ENCODE measurements around the gene SAMD4B. TPM values are rescaled to one million over a fixed set of nuclear protein-coding genes. Genes with fewer than 3 reads are reported as not detected.

The SAMD4B gene
- total RNA-seq, 1 experiment from 2014 or later = 163 TPM

GRCh38 chr19:39428283-39429112 is 86.3 kb downstream of the SAMD4B start:
- Histone ChIP-seq H4K20me1 (ENCODE audit: insufficient read depth) (peaks cover 7% of the 10 kb centered on the region), H3K79me2 (ENCODE audit: low read depth) (peaks cover 16% of the 10 kb centered on the region), H2AFZ (no peak overlapping the region), H3K36me3 (ENCODE audit: low read depth) (peaks cover 17% of the 10 kb centered on the region), H3K27ac (no peak overlapping the region), H3K9me2 (ENCODE audit: insufficient read depth) (no peaks in the 10 kb centered on the region), H3K9me3 (ENCODE audit: insufficient read depth, low read depth) (no peaks in the 10 kb centered on the region), H3K4me1 (replicated peaks; ENCODE audit: insufficient read depth) (peaks cover 31% of the 10 kb centered on the region), H3F3A (ENCODE audit: insufficient read depth, low read depth) (peaks cover 32% of the 10 kb centered on the region), H3K4me3 (no peak overlapping the region), H3K27me3 (ENCODE audit: insufficient read depth, low read depth) (no peaks in the 10 kb centered on the region), H3K4me2 (no peak overlapping the region)
- ChIA-PET CTCF (no interaction called here), POLR2A (ENCODE audit: unreplicated experiment) (interaction anchor here (0.6 to 0.7 kb wide), 2 partner anchors 401 to 1182 kb away, joined by 3 read pairs; no protein-coding TSS in a partner anchor)
- BruUV-seq (replicated peaks) = no TSS peak
- DNase-seq = peak in 1 of 2 experiments; percentile 28
- intact Hi-C loops (cut with micrococcal nuclease; ENCODE audit: unreplicated experiment) = no loop called here
- TF ChIP-seq, protein P1, sequence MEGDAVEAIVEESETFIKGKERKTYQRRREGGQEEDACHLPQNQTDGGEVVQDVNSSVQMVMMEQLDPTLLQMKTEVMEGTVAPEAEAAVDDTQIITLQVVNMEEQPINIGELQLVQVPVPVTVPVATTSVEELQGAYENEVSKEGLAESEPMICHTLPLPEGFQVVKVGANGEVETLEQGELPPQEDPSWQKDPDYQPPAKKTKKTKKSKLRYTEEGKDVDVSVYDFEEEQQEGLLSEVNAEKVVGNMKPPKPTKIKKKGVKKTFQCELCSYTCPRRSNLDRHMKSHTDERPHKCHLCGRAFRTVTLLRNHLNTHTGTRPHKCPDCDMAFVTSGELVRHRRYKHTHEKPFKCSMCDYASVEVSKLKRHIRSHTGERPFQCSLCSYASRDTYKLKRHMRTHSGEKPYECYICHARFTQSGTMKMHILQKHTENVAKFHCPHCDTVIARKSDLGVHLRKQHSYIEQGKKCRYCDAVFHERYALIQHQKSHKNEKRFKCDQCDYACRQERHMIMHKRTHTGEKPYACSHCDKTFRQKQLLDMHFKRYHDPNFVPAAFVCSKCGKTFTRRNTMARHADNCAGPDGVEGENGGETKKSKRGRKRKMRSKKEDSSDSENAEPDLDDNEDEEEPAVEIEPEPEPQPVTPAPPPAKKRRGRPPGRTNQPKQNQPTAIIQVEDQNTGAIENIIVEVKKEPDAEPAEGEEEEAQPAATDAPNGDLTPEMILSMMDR (conservative IDR thresholded peaks at IDR 0.05) = no peak
- no peak for TF ChIP-seq EZH2 (IDR thresholded peaks at IDR 0.05; ENCODE audit: low read depth)

- Histone ChIP-seq H4K20me1 (ENCODE audit: insufficient read depth) (peaks cover 21% of the 10 kb centered on the region), H3K9me2 (ENCODE audit: insufficient read depth) (no peaks in the 10 kb centered on the region), H3K9me3 (ENCODE audit: insufficient read depth, low read depth) (no peaks in the 10 kb centered on the region), H3K4me2 (peak overlapping the region; percentile 68), H3K79me2 (ENCODE audit: low read depth) (peaks cover 38% of the 10 kb centered on the region), H3F3A (ENCODE audit: insufficient read depth, low read depth) (peaks cover 52% of the 10 kb centered on the region), H3K36me3 (ENCODE audit: low read depth) (peaks cover 32% of the 10 kb centered on the region), H3K4me1 (replicated peaks; ENCODE audit: insufficient read depth) (peaks cover 45% of the 10 kb centered on the region), H3K27me3 (ENCODE audit: insufficient read depth, low read depth) (no peaks in the 10 kb centered on the region), H3K27ac (peak overlapping the region; percentile 97), H2AFZ (no peak overlapping the region), H3K4me3 (peak overlapping the region; percentile 23; the same call in 1 of the 2 replicates)
- TF ChIP-seq, protein P1 (conservative IDR thresholded peaks at IDR 0.05) = no peak
- TSS peak; percentile 76 for BruUV-seq (replicated peaks)
- ChIA-PET CTCF (interaction anchor here (0.7 kb wide), 1 partner anchor 81 kb away, joined by 3 read pairs; no protein-coding TSS in a partner anchor), POLR2A (ENCODE audit: unreplicated experiment) (interaction anchor here (0.6 kb wide), 1 partner anchor 540 kb away, joined by 16 read pairs; no protein-coding TSS in a partner anchor)
- DNase-seq = peak; percentile 80 to 100
- intact Hi-C loops (cut with micrococcal nuclease; ENCODE audit: unreplicated experiment) = loop anchor here (2.0 kb wide), 1 partner anchor 24 kb away; the partner anchor contains the start of gene ZFP36
These were observed 88.7 kb downstream of the SAMD4B start for GRCh38 chr19:39430675-39431593.

- Histone ChIP-seq H3K9me3 (ENCODE audit: insufficient read depth, low read depth) (no peaks in the 10 kb centered on the region), H3K4me2 (peak overlapping the region; percentile 96; the same call in 1 of the 2 replicates), H3K9me2 (ENCODE audit: insufficient read depth) (no peaks in the 10 kb centered on the region), H3K27me3 (ENCODE audit: insufficient read depth, low read depth) (no peaks in the 10 kb centered on the region), H3K27ac (peak overlapping the region; percentile 97), H4K20me1 (ENCODE audit: insufficient read depth) (peaks cover 21% of the 10 kb centered on the region), H3K4me3 (no peak overlapping the region), H3K4me1 (replicated peaks; ENCODE audit: insufficient read depth) (peaks cover 51% of the 10 kb centered on the region), H2AFZ (no peak overlapping the region), H3K36me3 (ENCODE audit: low read depth) (peaks cover 32% of the 10 kb centered on the region), H3F3A (ENCODE audit: insufficient read depth, low read depth) (peaks cover 61% of the 10 kb centered on the region), H3K79me2 (ENCODE audit: low read depth) (peaks cover 42% of the 10 kb centered on the region)
- intact Hi-C loops (cut with micrococcal nuclease; ENCODE audit: unreplicated experiment) = no loop called here
- BruUV-seq (replicated peaks) = no TSS peak
- POLR2A ChIA-PET (ENCODE audit: unreplicated experiment) = interaction anchor here (0.6 kb wide), 1 partner anchor 86 kb away, joined by 3 read pairs; no protein-coding TSS in a partner anchor
- TF ChIP-seq, protein P1 (conservative IDR thresholded peaks at IDR 0.05) = no peak
- no peak for TF ChIP-seq EZH2 (IDR thresholded peaks at IDR 0.05; ENCODE audit: low read depth)
- no peak for DNase-seq
- CTCF ChIA-PET = interaction anchor here (0.6 to 0.8 kb wide), 3 partner anchors 69 to 437 kb away, joined by 3 read pairs; no protein-coding TSS in a partner anchor
These were observed 90.4 kb downstream of the SAMD4B start for GRCh38 chr19:39432677-39433025.
